HEK293 (cell line): ENCODE results near the gene PITPNM1.

Experiments
- CTCF ChIA-PET: fragments of 350-600 bp; formaldehyde crosslinking; extraction: SDS; loops from one replicate; lab custom pipeline; 2021; ENCODE audit warnings: antibody characterized with exemption; lab: Yijun Ruan, JAX
- POLR2A ChIA-PET: fragments of 300-600 bp; formaldehyde crosslinking; extraction: SDS; loops from one replicate; lab custom pipeline; 2020; ENCODE audit warnings: antibody characterized with exemption, inconsistent platforms; lab: Yijun Ruan, JAX
- H3K27ac ChIP-seq: fragments of 200-500 bp; sonication (Bioruptor generic); 2 replicates; pipeline ENCODE4 v1.5.1; 2014; ENCODE audit warnings: low read depth, low read length, control low read depth, inconsistent platforms; ENCODE audit errors: extremely low read depth
- H3K36me3 ChIP-seq, 2 experiments: fragments of 200-500 bp in 1 of 2; sonication (Bioruptor generic) in 1 of 2; 1 replicate in 1 of 2; 2 replicates in 1 of 2; pipeline ENCODE4 v1.5.1; 2014 to 2017; ENCODE audit warnings: inconsistent platforms in 2 of 2, low read length in 2 of 2; ENCODE audit not compliant: control insufficient read depth in 2 of 2, insufficient read depth in 1 of 2
- H3K4me1 ChIP-seq: fragments of 200-500 bp; sonication (Bioruptor generic); 2 replicates; pipeline ENCODE4 v1.5.1; 2014; ENCODE audit warnings: mild to moderate bottlenecking, low read length, inconsistent platforms; ENCODE audit not compliant: control insufficient read depth, insufficient read depth
- H3K4me3 ChIP-seq: 2 replicates; pipeline ENCODE4 v1.5.1; 2011; ENCODE audit warnings: low read depth, mild to moderate bottlenecking, control low read depth, low read length, moderate library complexity
- H3K9me3 ChIP-seq: fragments of 200-500 bp; sonication (Bioruptor generic); 2 replicates; pipeline ENCODE4 v1.5.1; 2014; ENCODE audit warnings: low read depth, low read length, inconsistent platforms; ENCODE audit not compliant: control insufficient read depth, insufficient read depth
- GLI4 ChIP-seq: fragments of 450-650 bp; formaldehyde crosslinking; IDR thresholded peaks from 2 replicates; pipeline ENCODE4 v1.5.1; 2016; ENCODE audit warnings: missing biosample characterization, missing genetic modification characterization
- HOXD13 ChIP-seq: sonication (generic); formaldehyde crosslinking; IDR thresholded peaks from 2 replicates; pipeline ENCODE4 v1.8.0; 2022; ENCODE audit warnings: missing genetic modification reagents, borderline replicate concordance
- KLF8 ChIP-seq: fragments of 450-650 bp; formaldehyde crosslinking; IDR thresholded peaks from 2 replicates; pipeline ENCODE4 v1.5.1; 2016; ENCODE audit warnings: missing biosample characterization, missing genetic modification characterization
- MYNN ChIP-seq: fragments of 450-650 bp; formaldehyde crosslinking; IDR thresholded peaks from 2 replicates; pipeline ENCODE4 v1.5.1; 2016; ENCODE audit warnings: missing biosample characterization, missing genetic modification characterization, borderline replicate concordance
- MZF1 ChIP-seq: fragments of 450-650 bp; formaldehyde crosslinking; IDR thresholded peaks from 2 replicates; pipeline ENCODE4 v1.5.1; 2017; ENCODE audit warnings: missing biosample characterization, missing genetic modification characterization, borderline replicate concordance
- REST ChIP-seq: fragments of 450-650 bp; formaldehyde crosslinking; IDR thresholded peaks from 2 replicates; pipeline ENCODE4 v1.5.1; 2016; ENCODE audit warnings: missing biosample characterization, missing genetic modification characterization
- TRIM28 ChIP-seq: IDR thresholded peaks from 2 replicates; pipeline ENCODE4 v1.6.1; 2011; ENCODE audit warnings: low read length, control low read depth, borderline replicate concordance
- YY2 ChIP-seq: fragments of 450-650 bp; formaldehyde crosslinking; IDR thresholded peaks from 2 replicates; pipeline ENCODE4 v1.5.1; 2016; ENCODE audit warnings: missing biosample characterization, missing genetic modification characterization
- ZFP3 ChIP-seq: fragments of 450-650 bp; formaldehyde crosslinking; IDR thresholded peaks from 2 replicates; pipeline ENCODE4 v1.5.1; 2016; ENCODE audit warnings: low read depth, missing biosample characterization, missing genetic modification characterization
- ZFP41 ChIP-seq: fragments of 450-650 bp; formaldehyde crosslinking; IDR thresholded peaks from 2 replicates; pipeline ENCODE4 v1.5.1; 2016; ENCODE audit warnings: missing biosample characterization, missing genetic modification characterization, borderline replicate concordance
- ZNF175 ChIP-seq: fragments of 450-650 bp; formaldehyde crosslinking; IDR thresholded peaks from 2 replicates; pipeline ENCODE4 v1.5.1; 2016; ENCODE audit warnings: missing biosample characterization, missing genetic modification characterization
- ZNF211 ChIP-seq: fragments of 450-650 bp; formaldehyde crosslinking; IDR thresholded peaks from 2 replicates; pipeline ENCODE4 v1.5.1; 2016; ENCODE audit warnings: low read depth, missing biosample characterization, missing genetic modification characterization
- ZNF266 ChIP-seq: fragments of 450-650 bp; formaldehyde crosslinking; IDR thresholded peaks from 2 replicates; pipeline ENCODE4 v1.5.1; 2016; ENCODE audit warnings: missing biosample characterization, missing genetic modification characterization, low read depth
- ZNF341 ChIP-seq: fragments of 450-650 bp; formaldehyde crosslinking; IDR thresholded peaks from 2 replicates; pipeline ENCODE4; 2016; ENCODE audit warnings: low read depth, missing biosample characterization, missing genetic modification characterization
- ZNF354C ChIP-seq: fragments of 450-650 bp; formaldehyde crosslinking; IDR thresholded peaks from 2 replicates; pipeline ENCODE4 v1.5.1; 2016; ENCODE audit warnings: missing biosample characterization, missing genetic modification characterization, low read depth, borderline replicate concordance
- ZNF37A ChIP-seq: fragments of 450-650 bp; IDR thresholded peaks from 2 replicates; pipeline ENCODE4 v1.5.1; 2018; ENCODE audit warnings: missing biosample characterization, missing genetic modification characterization
- ZNF449 ChIP-seq: fragments of 450-650 bp; formaldehyde crosslinking; IDR thresholded peaks from 2 replicates; pipeline ENCODE4 v1.5.1; 2017; ENCODE audit warnings: missing biosample characterization, mild to moderate bottlenecking, missing genetic modification characterization, moderate library complexity
- ZNF548 ChIP-seq: fragments of 450-650 bp; formaldehyde crosslinking; IDR thresholded peaks from 2 replicates; pipeline ENCODE4 v1.5.1; 2016; ENCODE audit warnings: missing biosample characterization, missing genetic modification characterization
- ZNF600 ChIP-seq: fragments of 450-650 bp; formaldehyde crosslinking; IDR thresholded peaks from 2 replicates; pipeline ENCODE4 v1.5.1; 2016; ENCODE audit warnings: missing biosample characterization, missing genetic modification characterization
- ZNF623 ChIP-seq: fragments of 450-650 bp; formaldehyde crosslinking; IDR thresholded peaks from 2 replicates; pipeline ENCODE4 v1.5.1; 2016; ENCODE audit warnings: missing biosample characterization, missing genetic modification characterization
- ZNF658 ChIP-seq: fragments of 450-650 bp; formaldehyde crosslinking; IDR thresholded peaks from 2 replicates; pipeline ENCODE4; 2016; ENCODE audit warnings: missing biosample characterization, missing genetic modification characterization
- ZNF776 ChIP-seq: fragments of 450-650 bp; formaldehyde crosslinking; IDR thresholded peaks from 2 replicates; pipeline ENCODE4 v1.5.0; 2017; ENCODE audit warnings: missing biosample characterization, missing genetic modification characterization, borderline replicate concordance
- ZSCAN4 ChIP-seq: fragments of 450-650 bp; formaldehyde crosslinking; IDR thresholded peaks from 2 replicates; pipeline ENCODE4 v1.5.1; 2017; ENCODE audit warnings: missing biosample characterization, missing genetic modification characterization
- TF ChIP-seq, protein P1 (sequence below): fragments of 450-650 bp; formaldehyde crosslinking; IDR thresholded peaks from 2 replicates; pipeline ENCODE4 v1.5.1; 2016; ENCODE audit warnings: missing biosample characterization, missing genetic modification characterization
- TF ChIP-seq, protein P2 (sequence below): fragments of 450-650 bp; formaldehyde crosslinking; IDR thresholded peaks from 2 replicates; pipeline ENCODE4 v1.5.1; 2016; ENCODE audit warnings: missing biosample characterization, missing genetic modification characterization

Gene PITPNM1

DNA sequence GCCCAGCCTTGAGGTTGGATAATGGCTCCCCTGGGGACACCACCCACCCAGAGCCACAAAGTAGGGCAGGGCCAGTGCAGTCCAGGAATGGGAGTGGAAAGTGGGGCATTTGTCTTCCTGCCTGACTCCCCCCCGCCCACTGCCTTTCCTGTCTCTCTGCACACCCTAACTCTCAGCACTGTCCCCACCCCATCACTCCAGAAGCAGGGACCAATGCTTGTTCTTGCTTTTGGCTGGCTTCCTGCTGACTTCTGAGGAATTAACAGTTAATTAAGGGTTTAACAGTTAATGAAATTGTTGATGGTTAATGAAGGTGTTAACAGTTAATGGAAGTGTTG is 4.7 kb downstream of the PITPNM1 start (continued):
- TF ChIP-seq REST (tag by site-specific recombination) (no peak), ZFP3 (no peak), YY2 (tag by site-specific recombination) (no peak), ZNF658 (tag by site-specific recombination) (no peak), MZF1 (tag by site-specific recombination) (no peak), KLF8 (tag by site-specific recombination) (no peak), ZSCAN4 (tag by site-specific recombination) (no peak), ZNF600 (tag by site-specific recombination) (no peak)
- TF ChIP-seq, protein P1, sequence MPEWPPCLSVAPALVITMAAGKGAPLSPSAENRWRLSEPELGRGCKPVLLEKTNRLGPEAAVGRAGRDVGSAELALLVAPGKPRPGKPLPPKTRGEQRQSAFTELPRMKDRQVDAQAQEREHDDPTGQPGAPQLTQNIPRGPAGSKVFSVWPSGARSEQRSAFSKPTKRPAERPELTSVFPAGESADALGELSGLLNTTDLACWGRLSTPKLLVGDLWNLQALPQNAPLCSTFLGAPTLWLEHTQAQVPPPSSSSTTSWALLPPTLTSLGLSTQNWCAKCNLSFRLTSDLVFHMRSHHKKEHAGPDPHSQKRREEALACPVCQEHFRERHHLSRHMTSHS, result no peak

DNA sequence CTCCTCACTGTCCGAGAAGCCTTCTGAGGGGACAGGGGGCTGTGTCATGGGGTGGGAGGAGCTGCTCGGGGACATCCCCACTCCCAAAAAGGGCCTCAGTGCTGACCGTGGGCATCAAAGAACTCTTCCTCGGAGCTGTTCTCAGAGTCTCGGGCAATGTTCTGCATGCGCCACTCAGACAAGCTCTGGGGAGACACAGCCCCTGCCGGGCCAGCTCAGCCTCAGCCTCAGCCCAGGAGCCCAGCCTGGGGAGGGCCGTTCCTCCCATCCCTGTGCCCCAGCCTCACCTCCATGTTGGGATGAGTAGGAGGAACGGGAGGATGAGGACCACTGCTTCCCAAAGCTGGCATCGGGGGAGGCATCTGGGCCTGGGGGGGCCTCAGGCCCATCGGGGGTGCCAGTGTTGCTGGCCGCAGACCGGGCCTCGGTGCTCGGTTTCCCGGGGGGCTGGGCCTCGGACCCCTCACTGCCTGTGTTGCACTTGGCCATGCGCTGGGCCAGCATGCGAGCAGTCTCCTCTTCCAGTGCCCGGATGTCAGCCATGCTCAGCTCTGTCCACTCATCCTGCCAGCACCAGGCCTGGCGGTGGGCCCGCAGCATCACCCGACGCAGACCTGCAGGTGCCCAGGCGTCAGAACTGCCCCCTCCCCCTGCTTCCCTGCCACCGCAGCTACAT is 5.2 kb downstream of the PITPNM1 start:
- CTCF ChIA-PET, result interaction anchor here (0.6 kb wide), 1 partner anchor 130 kb away, joined by 5 read pairs; no protein-coding TSS in a partner anchor
- Histone ChIP-seq H3K36me3 (peaks cover 0 to 72% of the 10 kb centered on the region in 2 experiments; a peak in 1 of 3 replicates), H3K4me3 (no peak overlapping the region), H3K4me1 (no peaks in the 10 kb centered on the region), H3K9me3 (no peaks in the 10 kb centered on the region), H3K27ac (no peak overlapping the region)
- POLR2A ChIA-PET, result no interaction called here
- TF ChIP-seq ZNF623 (tag by site-specific recombination), result no peak
- no peak for TF ChIP-seq ZNF776 (tag by site-specific recombination)
- no peak for TF ChIP-seq ZNF266
- no peak for TF ChIP-seq ZNF354C (tag by site-specific recombination)
- no peak for TF ChIP-seq GLI4 (tag by site-specific recombination)
- TF ChIP-seq, protein P2, sequence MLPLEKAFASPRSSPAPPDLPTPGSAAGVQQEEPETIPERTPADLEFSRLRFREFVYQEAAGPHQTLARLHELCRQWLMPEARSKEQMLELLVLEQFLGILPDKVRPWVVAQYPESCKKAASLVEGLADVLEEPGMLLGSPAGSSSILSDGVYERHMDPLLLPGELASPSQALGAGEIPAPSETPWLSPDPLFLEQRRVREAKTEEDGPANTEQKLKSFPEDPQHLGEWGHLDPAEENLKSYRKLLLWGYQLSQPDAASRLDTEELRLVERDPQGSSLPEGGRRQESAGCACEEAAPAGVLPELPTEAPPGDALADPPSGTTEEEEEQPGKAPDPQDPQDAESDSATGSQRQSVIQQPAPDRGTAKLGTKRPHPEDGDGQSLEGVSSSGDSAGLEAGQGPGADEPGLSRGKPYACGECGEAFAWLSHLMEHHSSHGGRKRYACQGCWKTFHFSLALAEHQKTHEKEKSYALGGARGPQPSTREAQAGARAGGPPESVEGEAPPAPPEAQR (tag by site-specific recombination), result no peak
- TF ChIP-seq ZNF175 (tag by site-specific recombination), result no peak
- no peak for TF ChIP-seq KLF8 (tag by site-specific recombination)
- no peak for TF ChIP-seq ZNF37A
- TF ChIP-seq ZNF449, result no peak
- TF ChIP-seq ZFP41 (tag by site-specific recombination), result no peak
- TF ChIP-seq ZNF548 (tag by site-specific recombination), result no peak
- no peak for TF ChIP-seq TRIM28
- TF ChIP-seq HOXD13, result no peak
- no peak for TF ChIP-seq ZNF211 (tag by site-specific recombination)
- no peak for TF ChIP-seq REST (tag by site-specific recombination)
- no peak for TF ChIP-seq ZNF341
- TF ChIP-seq MYNN (tag by site-specific recombination), result no peak
